WTC11 (cell line): ENCODE measurements around the gene ARHGEF37. TPM values are rescaled to one million over a fixed set of nuclear protein-coding genes. Genes with fewer than 3 reads are reported as not detected.

Experiments used
- ATAC-seq: fragments of 200-7000 bp; cut with Tn5 transposase; 2 replicates; pipeline ENCODE4 v1.10.0; 2021; ENCODE audit warnings: mild to moderate bottlenecking, moderate library complexity
- CTCF ChIA-PET: fragments of 300-600 bp; sonication (Branson Sonifier 250); formaldehyde crosslinking; loops from one replicate; lab custom pipeline; 2021; ENCODE audit warnings: antibody characterized with exemption; lab: Charles Lee
- POLR2A ChIA-PET: fragments of 350-600 bp; sonication (Branson Sonifier 250); formaldehyde crosslinking; loops from one replicate; lab custom pipeline; 2021; ENCODE audit warnings: antibody characterized with exemption; lab: Charles Lee
- DNase-seq: peaks from one replicate; pipeline ENCODE4 v3.0.0; 2021; ENCODE audit warnings: low spot score
- H3K27ac Mint-ChIP-seq: 2 replicates; pipeline ENCODE4 v1.8.0; 2021; ENCODE audit warnings: mixed read lengths
- H3K27me3 Mint-ChIP-seq: 2 replicates; pipeline ENCODE4 v1.8.0; 2021; ENCODE audit warnings: low read depth, mild to moderate bottlenecking, moderate library complexity, mixed read lengths
- H3K36me3 Mint-ChIP-seq: 2 replicates; pipeline ENCODE4 v1.8.0; 2021; ENCODE audit warnings: mixed read lengths
- H3K4me1 Mint-ChIP-seq: 2 replicates; pipeline ENCODE4 v1.8.0; 2022; ENCODE audit warnings: mixed read lengths
- H3K4me3 Mint-ChIP-seq: 2 replicates; pipeline ENCODE4 v1.8.0; 2021; ENCODE audit warnings: mild to moderate bottlenecking, moderate library complexity, mixed read lengths
- H3K9me3 Mint-ChIP-seq: 2 replicates; pipeline ENCODE4 v1.8.0; 2021; ENCODE audit warnings: mixed read lengths
- ATF1 ChIP-seq: sonication (generic); formaldehyde crosslinking; IDR thresholded peaks from 2 replicates; pipeline ENCODE4 v1.8.1; 2023; ENCODE audit warnings: mild to moderate bottlenecking, moderate library complexity, missing genetic modification reagents
- CREM ChIP-seq: sonication (generic); formaldehyde crosslinking; IDR thresholded peaks from 2 replicates; pipeline ENCODE4 v1.8.1; 2022; ENCODE audit warnings: mild to moderate bottlenecking, missing genetic modification reagents, moderate library complexity
- EMX1 ChIP-seq: fragments of 250-450 bp; sonication (Bioruptor Pico); IDR thresholded peaks from 2 replicates; pipeline ENCODE4 v1.8.0; 2021; ENCODE audit warnings: mild to moderate bottlenecking
- ETV6 ChIP-seq: sonication (generic); formaldehyde crosslinking; IDR thresholded peaks from 2 replicates; pipeline ENCODE4 v1.8.1; 2022; ENCODE audit warnings: mild to moderate bottlenecking, missing genetic modification reagents
- FOXK1 ChIP-seq: sonication (generic); formaldehyde crosslinking; IDR thresholded peaks from 2 replicates; pipeline ENCODE4 v1.8.0; 2022; ENCODE audit warnings: mild to moderate bottlenecking, moderate library complexity, missing genetic modification reagents
- IRF2 ChIP-seq: sonication (generic); formaldehyde crosslinking; IDR thresholded peaks from 2 replicates; pipeline ENCODE4 v1.8.0; 2022; ENCODE audit warnings: low read depth, missing genetic modification reagents, borderline replicate concordance
- NFATC4 ChIP-seq: fragments of 250-450 bp; sonication (Bioruptor Pico); IDR thresholded peaks from 2 replicates; pipeline ENCODE4 v1.9.0; 2021; ENCODE audit warnings: mild to moderate bottlenecking
- NFYB ChIP-seq: sonication (generic); formaldehyde crosslinking; conservative IDR thresholded peaks from 2 replicates; pipeline ENCODE4 v1.8.0; 2022; ENCODE audit warnings: low read depth, missing genetic modification reagents
- PRDM15 ChIP-seq: sonication (generic); formaldehyde crosslinking; IDR thresholded peaks from 2 replicates; pipeline ENCODE4 v1.8.0; 2022; ENCODE audit warnings: missing genetic modification reagents
- RELA ChIP-seq: sonication (generic); formaldehyde crosslinking; IDR thresholded peaks from 2 replicates; pipeline ENCODE4 v1.8.1; 2022; ENCODE audit warnings: missing genetic modification reagents, mild to moderate bottlenecking, borderline replicate concordance
- ZBTB43 ChIP-seq: sonication (generic); formaldehyde crosslinking; IDR thresholded peaks from 2 replicates; pipeline ENCODE4 v1.8.1; 2023; ENCODE audit warnings: mild to moderate bottlenecking, missing genetic modification reagents
- ZNF121 ChIP-seq: sonication (generic); formaldehyde crosslinking; IDR thresholded peaks from 2 replicates; pipeline ENCODE4 v1.8.0; 2023; ENCODE audit warnings: missing genetic modification reagents
- total RNA-seq: library from RNA; stranded (reverse); gene quantifications from 3 replicates; pipeline ENCODE4 v1.2.3, GENCODE V29; 2021
- TF ChIP-seq, protein P1 (sequence below): sonication (generic); formaldehyde crosslinking; IDR thresholded peaks from 2 replicates; pipeline ENCODE4 v1.8.1; 2023; ENCODE audit warnings: mild to moderate bottlenecking, missing genetic modification reagents, moderate library complexity
- TF ChIP-seq, protein P2 (sequence below): fragments of 250-450 bp; sonication (Bioruptor Pico); IDR thresholded peaks from 2 replicates; pipeline ENCODE4 v1.9.0; 2021; ENCODE audit warnings: moderate library complexity, mild to moderate bottlenecking, inconsistent platforms, borderline replicate concordance
- TF ChIP-seq, protein P3 (sequence below): sonication (generic); formaldehyde crosslinking; conservative IDR thresholded peaks from 2 replicates; pipeline ENCODE4 v1.8.1; 2023; ENCODE audit warnings: mild to moderate bottlenecking, low read depth, missing genetic modification reagents, moderate library complexity
- TF ChIP-seq, protein P4 (sequence below): sonication (generic); formaldehyde crosslinking; IDR thresholded peaks from 2 replicates; pipeline ENCODE4 v1.8.0; 2023; ENCODE audit warnings: missing genetic modification reagents

Gene ARHGEF37
- total RNA-seq, 1 experiment from 2014 or later: 1.1 TPM

DNA sequence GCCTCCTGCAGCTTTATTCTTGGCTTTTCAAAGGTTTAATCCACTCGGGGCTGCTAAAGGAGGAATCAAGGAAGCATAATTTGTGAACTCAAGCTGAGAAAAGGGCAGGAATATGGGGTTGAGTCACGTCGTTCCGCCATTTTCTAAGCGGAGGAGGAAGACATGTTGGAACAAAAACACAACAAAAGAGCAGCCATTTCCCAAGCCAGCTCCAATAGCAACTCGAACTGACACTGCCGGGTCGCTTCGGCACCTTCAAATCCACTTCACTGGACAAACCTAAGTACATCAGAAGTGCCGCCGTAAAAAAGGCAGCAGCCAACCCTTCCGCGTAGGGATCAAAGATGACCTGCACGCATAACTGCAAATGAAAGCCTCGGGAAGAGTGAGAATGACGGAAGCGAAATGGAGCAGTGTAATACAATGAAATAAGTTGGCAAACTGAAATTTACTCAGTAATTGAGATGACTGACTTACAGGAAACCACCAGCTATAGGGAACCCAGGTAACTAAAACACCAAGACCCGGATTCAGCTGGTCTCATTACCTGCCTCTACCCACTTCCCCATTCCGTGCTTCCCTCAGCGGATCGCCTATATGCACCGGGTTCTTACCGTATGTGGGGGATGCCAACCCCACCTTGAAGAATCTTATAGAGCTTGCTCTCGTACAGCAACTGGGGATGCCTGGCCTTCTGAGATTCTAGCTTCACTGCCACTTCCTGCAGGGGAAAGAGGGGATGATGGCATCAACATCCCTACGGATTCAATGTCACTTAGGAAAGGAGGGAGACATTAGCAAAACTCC lies 31.6 kb upstream of the ARHGEF37 start (continued):
- TF ChIP-seq, protein P1, sequence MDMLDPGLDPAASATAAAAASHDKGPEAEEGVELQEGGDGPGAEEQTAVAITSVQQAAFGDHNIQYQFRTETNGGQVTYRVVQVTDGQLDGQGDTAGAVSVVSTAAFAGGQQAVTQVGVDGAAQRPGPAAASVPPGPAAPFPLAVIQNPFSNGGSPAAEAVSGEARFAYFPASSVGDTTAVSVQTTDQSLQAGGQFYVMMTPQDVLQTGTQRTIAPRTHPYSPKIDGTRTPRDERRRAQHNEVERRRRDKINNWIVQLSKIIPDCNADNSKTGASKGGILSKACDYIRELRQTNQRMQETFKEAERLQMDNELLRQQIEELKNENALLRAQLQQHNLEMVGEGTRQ (CRISPR knock-in tag): no peak
- TF ChIP-seq FOXK1 (CRISPR knock-in tag) (peak; percentile 49; the same call in 1 of the 2 replicates), ZNF121 (CRISPR knock-in tag) (no peak), ETV6 (CRISPR knock-in tag) (0 out of 2 replicates have a peak, but pooled peaks have one; percentile 15)

DNA sequence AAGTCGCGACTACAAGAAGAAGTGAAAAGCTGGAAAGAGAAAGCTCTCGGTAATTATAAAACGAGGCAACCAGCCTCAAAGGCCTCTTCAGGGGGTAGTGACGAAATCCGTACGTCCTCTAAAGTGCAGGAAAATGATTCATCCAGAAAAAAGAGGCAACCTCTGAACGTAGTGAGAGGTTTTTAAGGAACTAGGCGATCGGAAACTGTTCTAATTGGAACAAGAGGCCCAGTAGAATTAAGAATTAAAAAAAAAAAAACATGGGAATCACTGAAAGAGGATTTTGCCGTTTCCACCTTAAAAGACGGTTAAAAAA lies 31.1 kb upstream of the ARHGEF37 start:
- H3K9me3 Mint-ChIP-seq: no peaks in the 10 kb centered on the region
- ATAC-seq: no peak

More for the DNA sequence above, 31.1 kb upstream of the ARHGEF37 start:
- ChIA-PET CTCF (interaction anchor here (0.7 to 2.7 kb wide), 6 partner anchors 12 to 116 kb away, joined by 3 to 22 read pairs (median 4); no protein-coding TSS in a partner anchor), POLR2A (interaction anchor here (0.7 to 2.0 kb wide), 4 partner anchors 11 to 110 kb away, joined by 3 to 5 read pairs (median 4); no protein-coding TSS in a partner anchor)
- Mint-ChIP-seq H3K4me1 (peaks cover 43% of the 10 kb centered on the region), H3K27ac (peak overlapping the region; percentile 99), H3K36me3 (peaks cover 49% of the 10 kb centered on the region), H3K4me3 (peak overlapping the region; percentile 98), H3K27me3 (no peaks in the 10 kb centered on the region)
- TF ChIP-seq, protein P2, sequence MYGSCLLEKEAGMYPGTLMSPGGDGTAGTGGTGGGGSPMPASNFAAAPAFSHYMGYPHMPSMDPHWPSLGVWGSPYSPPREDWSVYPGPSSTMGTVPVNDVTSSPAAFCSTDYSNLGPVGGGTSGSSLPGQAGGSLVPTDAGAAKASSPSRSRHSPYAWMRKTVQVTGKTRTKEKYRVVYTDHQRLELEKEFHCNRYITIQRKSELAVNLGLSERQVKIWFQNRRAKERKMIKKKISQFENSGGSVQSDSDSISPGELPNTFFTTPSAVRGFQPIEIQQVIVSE: no peak
- no peak for TF ChIP-seq CREM
- TF ChIP-seq, protein P3, sequence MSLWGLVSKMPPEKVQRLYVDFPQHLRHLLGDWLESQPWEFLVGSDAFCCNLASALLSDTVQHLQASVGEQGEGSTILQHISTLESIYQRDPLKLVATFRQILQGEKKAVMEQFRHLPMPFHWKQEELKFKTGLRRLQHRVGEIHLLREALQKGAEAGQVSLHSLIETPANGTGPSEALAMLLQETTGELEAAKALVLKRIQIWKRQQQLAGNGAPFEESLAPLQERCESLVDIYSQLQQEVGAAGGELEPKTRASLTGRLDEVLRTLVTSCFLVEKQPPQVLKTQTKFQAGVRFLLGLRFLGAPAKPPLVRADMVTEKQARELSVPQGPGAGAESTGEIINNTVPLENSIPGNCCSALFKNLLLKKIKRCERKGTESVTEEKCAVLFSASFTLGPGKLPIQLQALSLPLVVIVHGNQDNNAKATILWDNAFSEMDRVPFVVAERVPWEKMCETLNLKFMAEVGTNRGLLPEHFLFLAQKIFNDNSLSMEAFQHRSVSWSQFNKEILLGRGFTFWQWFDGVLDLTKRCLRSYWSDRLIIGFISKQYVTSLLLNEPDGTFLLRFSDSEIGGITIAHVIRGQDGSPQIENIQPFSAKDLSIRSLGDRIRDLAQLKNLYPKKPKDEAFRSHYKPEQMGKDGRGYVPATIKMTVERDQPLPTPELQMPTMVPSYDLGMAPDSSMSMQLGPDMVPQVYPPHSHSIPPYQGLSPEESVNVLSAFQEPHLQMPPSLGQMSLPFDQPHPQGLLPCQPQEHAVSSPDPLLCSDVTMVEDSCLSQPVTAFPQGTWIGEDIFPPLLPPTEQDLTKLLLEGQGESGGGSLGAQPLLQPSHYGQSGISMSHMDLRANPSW: no peak
- TF ChIP-seq, protein P4, sequence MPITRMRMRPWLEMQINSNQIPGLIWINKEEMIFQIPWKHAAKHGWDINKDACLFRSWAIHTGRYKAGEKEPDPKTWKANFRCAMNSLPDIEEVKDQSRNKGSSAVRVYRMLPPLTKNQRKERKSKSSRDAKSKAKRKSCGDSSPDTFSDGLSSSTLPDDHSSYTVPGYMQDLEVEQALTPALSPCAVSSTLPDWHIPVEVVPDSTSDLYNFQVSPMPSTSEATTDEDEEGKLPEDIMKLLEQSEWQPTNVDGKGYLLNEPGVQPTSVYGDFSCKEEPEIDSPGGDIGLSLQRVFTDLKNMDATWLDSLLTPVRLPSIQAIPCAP (CRISPR knock-in tag): no peak
- no peak for TF ChIP-seq IRF2 (CRISPR knock-in tag)
- no peak for TF ChIP-seq ATF1 (CRISPR knock-in tag)
- no peak for TF ChIP-seq NFYB (CRISPR knock-in tag)
- TF ChIP-seq EMX1: no peak
- TF ChIP-seq NFATC4 (CRISPR knock-in tag): no peak
- TF ChIP-seq ZBTB43: no peak
- no peak for TF ChIP-seq RELA (CRISPR knock-in tag)
- no peak for TF ChIP-seq PRDM15 (CRISPR knock-in tag)
- no peak for DNase-seq
